Muscle layer of duodenum (tissue), 2 donors: Measurements from ENCODE around the gene MAD1L1.

Experiments
- H3K27ac ChIP-seq: one replicate; pipeline ENCODE4 v1.7.0; 2013; ENCODE audit warnings: mild to moderate bottlenecking, low read length
- H3K27me3 ChIP-seq: one replicate; pipeline ENCODE4 v1.7.0; 2013; ENCODE audit warnings: low read depth, mild to moderate bottlenecking, control low read depth, low read length
- H3K36me3 ChIP-seq, 2 donors: one replicate each; pipeline ENCODE4 v1.7.0; 2013; ENCODE audit warnings: low read length in 2 of 2, control low read depth in 1 of 2, mild to moderate bottlenecking in 1 of 2; ENCODE audit not compliant: insufficient read depth in 2 of 2, control insufficient read depth in 1 of 2
- H3K4me1 ChIP-seq, 2 donors: one replicate each; pipeline ENCODE4 v1.7.0; 2013; ENCODE audit warnings: low read length in 2 of 2, mild to moderate bottlenecking in 2 of 2, control low read depth in 1 of 2, moderate library complexity in 1 of 2; ENCODE audit not compliant: insufficient read depth in 2 of 2, control insufficient read depth in 1 of 2
- H3K4me3 ChIP-seq, 2 donors: one replicate each; pipeline ENCODE4 v1.7.0; 2013; ENCODE audit warnings: low read length in 2 of 2, low read depth in 1 of 2, mild to moderate bottlenecking in 1 of 2
- H3K9me3 ChIP-seq, 2 donors: one replicate each; pipeline ENCODE4 v1.7.0; 2013; ENCODE audit warnings: low read length in 2 of 2, control low read depth in 1 of 2, mild to moderate bottlenecking in 1 of 2; ENCODE audit not compliant: control insufficient read depth in 1 of 2
- donor health status: healthy.

Gene MAD1L1

DNA sequence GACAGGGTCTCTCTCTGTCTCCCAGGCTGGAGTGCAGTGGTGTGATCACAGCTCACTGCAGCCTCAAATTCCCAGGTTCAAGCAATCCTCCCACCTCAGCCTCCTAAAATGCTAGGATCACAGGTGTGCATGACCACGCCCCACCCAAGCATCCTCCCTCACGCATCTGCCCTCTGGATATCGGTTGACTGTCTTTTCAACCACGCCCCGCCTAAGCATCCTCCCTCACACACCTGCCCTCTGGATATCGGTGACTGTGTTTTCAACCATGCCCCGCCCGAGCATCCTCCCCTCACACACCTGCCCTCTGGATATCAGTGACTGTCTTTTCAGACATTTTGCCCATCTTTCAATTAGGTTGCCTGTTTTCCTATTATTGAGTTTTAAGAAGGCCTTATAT lies 140.5 kb downstream of the MAD1L1 start:
- no peak overlapping the region for H3K4me3 ChIP-seq
- no peaks in the 10 kb centered on the region for H3K36me3 ChIP-seq
- no peak overlapping the region for H3K27ac ChIP-seq
- no peaks in the 10 kb centered on the region for H3K9me3 ChIP-seq
- H3K4me1 ChIP-seq, result no peaks in the 10 kb centered on the region
- no peaks in the 10 kb centered on the region for H3K27me3 ChIP-seq

DNA sequence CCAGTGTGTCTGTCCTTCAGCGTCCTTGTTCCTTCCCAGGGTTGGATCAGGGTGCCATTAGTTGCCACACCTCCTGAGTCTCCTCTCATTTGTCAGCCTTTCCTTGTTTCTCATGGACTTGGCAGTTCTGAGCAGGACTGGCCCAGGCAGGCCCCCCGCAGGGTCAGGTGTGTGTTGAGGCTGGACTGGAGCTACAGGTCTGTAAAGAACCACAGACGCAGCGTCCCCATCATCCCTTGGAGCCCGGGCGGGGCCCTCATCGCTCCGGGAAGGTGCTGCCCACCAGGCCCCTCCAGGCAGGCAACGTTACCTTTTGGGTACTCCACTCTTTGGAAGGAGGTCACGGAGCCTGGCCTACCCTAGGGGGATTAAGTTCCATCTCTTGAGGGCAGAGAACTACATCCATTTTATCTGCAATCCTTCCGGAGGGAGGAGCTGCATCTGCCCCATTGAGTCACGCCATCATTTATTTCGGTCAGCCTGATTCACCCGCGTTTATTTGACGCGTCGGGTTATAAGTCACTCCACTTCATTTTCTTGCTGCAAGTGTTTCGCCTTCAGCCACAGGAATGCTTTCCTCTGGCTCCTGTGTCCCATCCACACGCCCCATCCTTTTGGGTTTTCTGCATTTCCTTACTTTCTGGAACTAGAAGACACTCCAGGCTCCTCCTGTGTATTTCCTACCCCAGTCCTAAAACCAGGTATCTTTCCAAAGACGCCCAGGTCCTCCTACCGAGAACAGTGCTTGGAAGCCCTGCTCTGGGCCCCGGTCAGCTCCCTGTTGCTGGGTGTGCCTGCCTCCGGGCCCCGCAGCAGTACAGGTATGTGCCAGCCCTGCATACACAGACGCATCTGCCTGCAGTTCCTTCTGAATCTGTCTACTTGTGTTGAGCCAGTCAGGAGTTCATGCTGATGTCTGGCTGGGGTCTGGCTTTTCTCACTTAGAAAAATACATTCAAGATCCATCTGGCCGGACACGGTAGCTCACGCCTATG lies 141.9 kb downstream of the MAD1L1 start:
- no peak overlapping the region for H3K4me3 ChIP-seq
- no peaks in the 10 kb centered on the region for H3K9me3 ChIP-seq
- H3K4me1 ChIP-seq, result no peaks in the 10 kb centered on the region
- H3K27me3 ChIP-seq, result no peaks in the 10 kb centered on the region
- H3K36me3 ChIP-seq, result no peaks in the 10 kb centered on the region
- no peak overlapping the region for H3K27ac ChIP-seq

DNA sequence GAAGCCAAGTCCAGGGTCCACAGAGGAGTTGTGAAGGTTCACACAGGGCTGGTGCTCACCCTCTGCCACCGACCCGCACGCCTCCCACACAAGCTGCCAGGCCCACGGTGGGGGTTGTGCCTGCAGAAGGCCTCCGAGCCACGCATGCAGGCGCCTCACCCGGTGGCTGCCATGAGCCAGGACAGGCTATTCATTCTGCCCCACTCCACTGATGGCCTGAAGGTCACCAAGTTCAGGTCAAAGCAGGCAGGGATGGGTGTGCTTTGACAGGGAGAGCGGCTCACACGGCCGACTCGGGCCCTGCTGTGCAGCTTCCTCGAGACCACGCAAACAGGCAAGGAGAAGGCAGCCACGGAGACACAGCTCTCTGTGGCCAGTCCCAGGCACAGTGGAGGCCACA lies 143.9 kb downstream of the MAD1L1 start:
- Histone ChIP-seq H3K4me3 (no peak overlapping the region), H3K36me3 (peaks cover 0 to under 1% of the 10 kb centered on the region in 2 donors), H3K27ac (no peak overlapping the region), H3K9me3 (no peaks in the 10 kb centered on the region), H3K4me1 (no peaks in the 10 kb centered on the region), H3K27me3 (no peaks in the 10 kb centered on the region)

DNA sequence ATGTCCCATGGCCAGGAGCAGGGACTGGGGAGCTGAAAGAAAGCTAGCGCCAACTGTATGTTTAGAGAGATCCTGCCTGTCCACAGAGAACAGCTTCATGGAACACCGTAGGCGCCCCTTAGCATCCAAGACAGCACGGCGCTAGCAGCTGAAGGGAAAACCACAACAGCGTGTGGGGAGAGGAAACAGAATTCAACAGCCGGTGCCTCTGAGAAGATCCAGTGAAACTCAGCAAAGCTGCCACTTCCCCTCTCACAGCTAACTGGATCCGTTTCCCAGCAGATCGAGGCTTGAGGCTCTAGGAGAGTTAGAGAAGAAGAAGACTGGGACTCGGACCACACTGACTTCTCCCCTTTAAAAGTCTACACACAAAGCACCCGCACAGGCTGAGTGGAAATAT lies 145.0 kb downstream of the MAD1L1 start:
- Histone ChIP-seq H3K27me3 (no peaks in the 10 kb centered on the region), H3K27ac (no peak overlapping the region), H3K4me3 (no peak overlapping the region), H3K9me3 (no peaks in the 10 kb centered on the region), H3K4me1 (no peaks in the 10 kb centered on the region), H3K36me3 (peaks cover 0 to 11% of the 10 kb centered on the region in 2 donors)

DNA sequence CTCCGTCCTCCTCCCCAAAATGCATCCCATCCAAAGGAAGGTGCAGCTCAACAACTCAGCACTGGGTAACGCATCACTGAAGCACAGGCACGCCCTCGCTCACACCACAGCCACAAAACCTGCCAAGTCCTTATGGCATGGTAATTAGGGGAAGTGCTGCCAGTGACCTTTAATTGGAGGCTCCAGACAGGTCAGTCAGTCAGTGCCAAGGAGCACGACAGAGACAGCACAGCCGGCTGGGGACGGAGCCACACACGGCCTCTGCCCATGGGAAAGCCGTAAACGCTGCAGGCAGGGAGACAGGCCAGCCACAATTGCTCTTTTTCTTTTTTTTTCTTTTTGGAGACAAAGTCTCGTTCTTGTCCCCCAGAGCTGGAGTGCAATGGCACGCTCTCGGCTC lies 146.5 kb downstream of the MAD1L1 start:
- H3K36me3 ChIP-seq, result peaks cover 0 to 11% of the 10 kb centered on the region in 2 donors
- no peaks in the 10 kb centered on the region for H3K27me3 ChIP-seq
- no peak overlapping the region for H3K4me3 ChIP-seq
- no peaks in the 10 kb centered on the region for H3K4me1 ChIP-seq
- no peaks in the 10 kb centered on the region for H3K9me3 ChIP-seq
- H3K27ac ChIP-seq, result no peak overlapping the region

DNA sequence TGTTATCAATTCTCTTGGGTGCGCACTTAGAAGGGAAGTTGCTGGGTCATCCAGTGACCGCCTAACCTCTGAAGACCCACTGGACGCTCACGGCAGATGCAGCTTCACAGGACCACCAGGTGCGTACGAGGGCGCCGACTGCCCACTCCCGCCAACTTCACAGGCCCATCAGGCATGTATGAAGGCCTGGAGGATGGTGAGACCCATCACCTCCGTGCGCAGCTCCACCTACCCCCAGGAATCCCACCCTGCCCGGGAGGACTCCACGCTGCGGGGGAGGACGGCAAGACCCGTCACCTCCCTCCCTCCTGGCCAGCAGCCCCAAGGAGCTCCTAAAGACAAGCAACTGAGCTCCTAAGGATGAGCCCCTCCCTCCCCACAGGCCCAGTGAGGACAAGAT lies 146.9 kb downstream of the MAD1L1 start:
- Histone ChIP-seq H3K4me3 (no peak overlapping the region), H3K36me3 (peaks cover 0 to 11% of the 10 kb centered on the region in 2 donors), H3K9me3 (no peaks in the 10 kb centered on the region), H3K4me1 (no peaks in the 10 kb centered on the region), H3K27me3 (no peaks in the 10 kb centered on the region), H3K27ac (no peak overlapping the region)

DNA sequence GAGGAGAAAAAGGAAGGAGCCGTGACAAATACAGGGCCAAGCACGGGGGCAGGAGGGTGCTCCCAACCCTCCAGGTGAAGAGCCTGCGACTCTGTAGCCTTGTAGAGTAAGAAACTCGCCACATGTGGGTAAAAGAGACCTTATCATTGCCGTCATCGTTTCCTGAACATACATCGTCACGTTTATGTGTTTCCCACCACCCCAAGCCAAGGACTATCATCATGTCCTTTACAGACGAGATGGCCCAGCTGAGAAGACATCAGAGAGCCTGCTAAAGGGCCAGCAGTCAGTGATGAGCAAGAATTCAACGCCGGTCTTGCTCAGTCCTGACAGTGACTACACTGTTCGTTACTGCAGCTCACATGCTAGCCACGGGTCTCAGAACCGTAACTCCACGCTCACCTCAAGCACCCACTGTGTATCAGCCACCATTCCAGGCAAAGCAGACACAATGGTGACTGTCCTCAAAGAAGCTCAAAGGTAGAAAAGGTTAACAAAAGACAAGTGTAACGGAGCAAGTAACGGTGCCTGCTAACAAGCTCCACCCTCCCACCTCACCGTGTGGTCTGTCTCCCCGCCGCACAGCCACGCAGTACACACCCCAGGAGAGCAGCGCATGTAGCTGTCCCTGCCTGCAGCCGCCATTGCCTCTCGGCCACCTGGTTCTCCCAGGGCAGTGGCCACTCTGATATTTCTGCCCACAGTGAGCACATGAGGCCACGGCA lies 147.8 kb downstream of the MAD1L1 start:
- Histone ChIP-seq H3K36me3 (peaks cover 0 to 11% of the 10 kb centered on the region in 2 donors), H3K27ac (no peak overlapping the region), H3K4me1 (no peaks in the 10 kb centered on the region), H3K27me3 (no peaks in the 10 kb centered on the region), H3K4me3 (no peak overlapping the region), H3K9me3 (no peaks in the 10 kb centered on the region)

DNA sequence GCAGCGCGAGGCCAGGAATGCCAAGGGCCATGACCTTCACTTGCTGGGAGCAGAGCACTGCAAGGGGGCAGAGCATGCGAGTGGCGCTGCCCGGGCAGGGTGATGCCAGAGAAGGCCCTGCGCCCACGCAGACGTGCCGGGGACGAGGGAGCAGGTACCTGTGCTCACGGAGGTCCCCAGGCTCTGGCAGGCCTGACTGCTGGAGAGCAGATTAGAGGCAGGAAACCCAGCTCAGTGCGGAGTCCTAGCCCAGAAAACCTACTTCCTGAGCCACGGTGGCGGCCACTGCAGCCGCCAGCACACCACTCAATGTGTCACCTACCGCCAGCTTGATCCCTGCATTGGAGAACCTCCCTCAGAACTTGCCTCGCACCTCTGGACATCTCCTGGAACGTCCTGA lies 148.4 kb downstream of the MAD1L1 start:
- no peaks in the 10 kb centered on the region for H3K27me3 ChIP-seq
- H3K36me3 ChIP-seq, result peaks cover 0 to 11% of the 10 kb centered on the region in 2 donors
- no peak overlapping the region for H3K4me3 ChIP-seq
- no peak overlapping the region for H3K27ac ChIP-seq
- no peaks in the 10 kb centered on the region for H3K9me3 ChIP-seq
- no peaks in the 10 kb centered on the region for H3K4me1 ChIP-seq

DNA sequence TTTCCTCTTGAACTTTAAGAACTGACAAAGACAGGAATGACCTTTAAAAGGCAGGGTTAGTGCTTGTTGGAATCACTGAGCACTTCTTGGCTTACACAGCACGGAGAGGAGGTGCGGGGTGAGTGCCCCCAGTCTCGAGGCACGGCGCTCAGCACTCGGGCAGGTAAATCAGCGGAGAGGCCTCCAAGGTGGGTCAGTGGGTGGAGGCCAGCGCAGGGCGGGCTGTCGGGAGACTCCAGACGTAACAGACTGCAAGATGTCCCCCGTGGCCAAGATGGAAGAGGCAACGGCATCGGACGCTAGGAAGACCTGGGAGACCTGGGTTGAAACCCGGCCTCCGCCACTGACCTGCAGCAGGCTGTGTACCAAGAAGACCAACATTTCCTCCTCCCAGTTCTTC lies 149.4 kb downstream of the MAD1L1 start:
- H3K4me1 ChIP-seq, result no peaks in the 10 kb centered on the region
- no peaks in the 10 kb centered on the region for H3K27me3 ChIP-seq
- no peak overlapping the region for H3K4me3 ChIP-seq
- H3K9me3 ChIP-seq, result no peaks in the 10 kb centered on the region
- H3K27ac ChIP-seq, result no peak overlapping the region
- peaks cover 0 to 11% of the 10 kb centered on the region in 2 donors for H3K36me3 ChIP-seq

DNA sequence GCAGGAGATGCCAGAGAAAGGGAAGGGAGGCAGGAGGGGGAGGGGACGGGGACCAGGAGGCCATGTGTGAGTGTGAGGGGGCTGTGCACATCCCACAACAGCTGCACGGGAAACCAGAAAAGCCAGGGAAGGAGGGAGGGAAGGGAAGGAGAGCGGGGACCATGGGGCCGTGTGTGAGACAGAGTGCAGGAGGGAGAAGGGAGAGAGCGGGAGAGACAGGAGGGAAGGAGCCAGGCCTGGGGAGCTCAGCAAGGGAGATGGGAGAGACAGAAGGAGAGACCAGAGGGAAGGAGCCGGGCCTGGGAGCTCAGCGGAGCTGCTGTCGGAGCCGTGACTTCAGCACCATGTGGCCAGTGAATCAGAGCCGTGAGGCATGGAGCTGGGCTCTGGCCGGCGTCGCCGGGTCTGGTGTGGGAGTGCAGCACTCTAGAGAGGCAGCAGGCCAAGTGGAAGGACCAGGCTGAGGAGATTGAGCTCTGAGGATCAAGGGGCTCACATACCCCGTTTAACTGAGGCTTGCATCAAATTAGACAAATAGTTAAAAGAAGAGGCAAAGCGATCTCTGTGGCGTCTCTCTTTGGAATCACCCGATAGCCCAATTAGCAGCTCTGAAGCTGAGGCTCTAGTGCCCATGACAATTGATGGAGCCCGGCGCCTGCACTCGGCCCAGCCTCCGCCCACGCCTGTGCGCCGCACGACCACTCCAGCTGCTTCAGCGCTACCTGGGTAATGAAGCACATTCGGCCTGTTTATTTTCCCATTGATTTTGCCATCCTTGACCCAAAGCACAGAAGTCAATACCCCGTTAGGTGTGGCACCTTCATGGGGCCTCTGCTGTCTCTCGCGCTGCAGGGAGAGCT lies 150.4 kb downstream of the MAD1L1 start:
- Histone ChIP-seq H3K4me3 (no peak overlapping the region), H3K27ac (no peak overlapping the region), H3K4me1 (no peaks in the 10 kb centered on the region), H3K27me3 (no peaks in the 10 kb centered on the region), H3K9me3 (no peaks in the 10 kb centered on the region), H3K36me3 (peaks cover 0 to 11% of the 10 kb centered on the region in 2 donors)
